ENCODE data around the gene SLC37A1.
A peak's percentile ranks its signal among the peaks of the same experiment; 100 is the strongest.

Gene SLC37A1

DNA sequence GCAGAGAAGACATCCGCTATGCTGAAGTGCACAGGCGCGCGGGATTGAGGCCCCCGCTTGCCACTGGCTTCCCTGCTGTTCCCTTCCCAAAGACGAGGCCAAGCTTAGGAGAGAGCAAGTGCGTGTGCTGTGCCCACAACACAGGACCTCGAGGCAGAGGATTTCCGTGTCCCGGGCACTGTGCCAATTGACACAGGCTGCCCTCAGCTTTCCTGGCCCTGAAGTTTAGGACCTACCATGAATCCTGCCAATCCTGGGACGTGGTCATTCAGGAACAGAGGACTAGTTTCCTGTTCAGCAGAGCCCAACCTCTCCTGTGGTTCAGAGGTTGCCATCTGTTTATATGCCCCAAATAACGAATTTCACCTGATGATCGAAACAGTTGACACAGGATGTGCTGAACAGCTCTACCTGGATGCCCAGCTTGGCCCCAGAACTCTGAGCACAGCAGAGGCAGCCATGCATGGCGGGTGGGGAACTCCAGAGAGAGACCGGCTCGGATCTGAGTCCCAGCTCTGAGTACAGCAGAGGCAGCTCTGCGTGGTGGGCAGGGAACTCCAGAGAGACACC, 22.0 kb downstream of the SLC37A1 start:
- peak overlapping the region; percentile 30; the same call in 1 of the 2 replicates for H3K4me3 ChIP-seq (replicated peaks; ENCODE audit: low read depth, low read length)

DNA sequence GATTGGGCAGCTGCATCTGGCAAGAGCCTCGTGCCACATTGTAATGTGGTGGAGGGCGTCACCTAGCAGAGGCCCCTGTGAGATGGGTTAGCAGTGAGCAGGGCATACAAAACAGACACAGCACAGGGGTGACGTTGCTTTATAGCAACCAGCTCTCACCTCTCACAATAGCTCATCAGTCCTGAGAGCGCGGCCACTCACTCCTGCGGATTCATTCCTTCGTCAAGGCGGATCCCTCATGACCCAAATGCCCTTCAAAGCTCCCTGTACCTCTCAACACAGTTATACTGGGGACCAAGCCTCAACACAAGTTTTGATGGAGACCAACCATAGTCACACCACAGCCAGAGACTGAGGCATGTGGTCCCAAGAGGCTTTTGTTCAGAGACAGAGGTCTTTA, 22.9 kb downstream of the SLC37A1 start:
- Histone ChIP-seq H3K4me3 (replicated peaks; ENCODE audit: low read depth, low read length) (no peak overlapping the region), H3K36me3 (ENCODE audit: control insufficient read depth, insufficient read depth, low read length) (0 out of 2 replicates have a peak, but pooled peaks cover 2% of the 10 kb centered on the region), H3K27me3 (replicated peaks; ENCODE audit: control insufficient read depth, insufficient read depth, low read length) (no peaks in the 10 kb centered on the region)
- DNase-seq (ENCODE audit: extremely low read depth, insufficient read length), result no peak
- TF ChIP-seq CTCF (IDR thresholded peaks at IDR 0.05; ENCODE audit: insufficient read depth, low read length, poor library complexity, severe bottlenecking), result no peak

More for the DNA sequence above, 22.0 kb downstream of the SLC37A1 start:
- Histone ChIP-seq H3K36me3 (ENCODE audit: control insufficient read depth, insufficient read depth, low read length) (peaks cover 5% of the 10 kb centered on the region; the same call in 1 of the 2 replicates), H3K27me3 (replicated peaks; ENCODE audit: control insufficient read depth, insufficient read depth, low read length) (no peaks in the 10 kb centered on the region)
- peak; percentile 69 for DNase-seq (ENCODE audit: extremely low read depth, insufficient read length)
- TF ChIP-seq CTCF (IDR thresholded peaks at IDR 0.05; ENCODE audit: insufficient read depth, low read length, poor library complexity, severe bottlenecking), result no peak

DNA sequence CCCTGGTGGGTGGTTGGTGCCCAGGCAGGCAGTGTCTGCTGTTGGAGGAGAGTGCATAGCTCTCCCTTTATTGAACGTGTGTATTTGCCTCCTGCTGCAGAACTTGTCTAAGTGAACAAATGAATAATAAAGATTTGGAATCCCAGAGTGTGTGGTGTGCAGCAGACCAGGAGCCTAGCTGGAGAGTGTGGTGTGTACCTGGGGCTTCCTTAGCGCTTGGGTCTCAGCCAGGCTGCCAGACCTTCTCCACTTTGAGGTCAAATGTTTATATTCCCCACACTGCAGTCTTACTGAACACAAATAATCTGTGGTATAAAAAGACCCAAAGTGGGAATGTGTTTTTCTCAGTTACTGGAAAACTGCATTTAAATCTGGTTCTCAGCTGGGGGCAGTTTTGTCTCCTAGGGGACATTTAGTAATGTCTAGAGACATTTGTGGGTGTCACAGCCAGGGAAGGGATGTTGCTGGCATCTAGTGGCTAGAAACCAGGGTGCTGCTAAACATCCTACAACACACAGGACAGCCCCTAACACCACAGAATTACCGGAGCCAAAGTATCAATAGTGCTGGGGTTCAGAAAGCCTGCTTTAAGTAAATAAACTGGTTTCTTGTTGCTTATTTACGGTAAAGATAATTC, 23.6 kb downstream of the SLC37A1 start:
- DNase-seq (ENCODE audit: extremely low read depth, insufficient read length), result no peak
- no peaks in the 10 kb centered on the region for H3K27me3 ChIP-seq (replicated peaks; ENCODE audit: control insufficient read depth, insufficient read depth, low read length)
- TF ChIP-seq CTCF (IDR thresholded peaks at IDR 0.05; ENCODE audit: insufficient read depth, low read length, poor library complexity, severe bottlenecking), result peak; percentile 65
- H3K4me3 ChIP-seq (replicated peaks; ENCODE audit: low read depth, low read length), result no peak overlapping the region
- H3K36me3 ChIP-seq (ENCODE audit: control insufficient read depth, insufficient read depth, low read length), result peaks cover 2% of the 10 kb centered on the region; the same call in 1 of the 2 replicates

DNA sequence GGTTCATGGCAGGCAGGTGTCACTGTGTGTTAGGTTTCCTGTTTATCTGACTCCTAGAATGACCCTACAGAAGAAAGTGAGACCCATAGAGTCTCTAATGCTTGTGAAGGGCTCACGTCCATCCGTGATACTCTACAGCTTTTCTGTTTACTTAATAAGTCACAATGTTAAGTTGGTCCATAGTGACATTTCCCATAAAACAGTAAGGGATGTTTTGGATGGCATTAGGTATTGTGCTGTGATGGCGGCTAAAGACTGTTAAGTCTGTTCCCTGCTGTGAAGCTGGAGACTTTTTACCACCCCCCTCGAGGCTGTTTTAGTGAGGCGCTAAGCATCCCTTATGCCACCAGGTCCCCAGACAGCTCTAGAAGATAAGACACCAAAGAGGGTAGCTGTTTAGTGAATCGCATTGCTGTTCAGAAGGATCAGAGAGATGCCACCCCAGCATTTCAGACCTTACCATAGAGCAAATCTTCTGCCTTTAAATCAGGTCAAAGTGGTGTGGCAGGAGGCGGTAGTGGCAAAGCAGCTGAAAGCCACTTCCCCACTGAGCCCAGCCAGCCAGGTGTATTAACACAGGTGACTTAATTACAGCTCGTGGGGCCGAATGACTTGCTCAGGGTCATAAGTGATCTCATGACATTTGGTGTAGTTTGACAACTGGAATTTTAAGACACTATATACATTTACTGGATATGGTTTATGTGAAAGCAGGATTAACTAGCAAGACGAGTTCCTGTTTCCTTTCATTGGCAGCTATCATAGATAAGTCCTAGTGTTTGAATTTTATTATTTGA, 25.0 kb downstream of the SLC37A1 start:
- no peaks in the 10 kb centered on the region for H3K27me3 ChIP-seq (replicated peaks; ENCODE audit: control insufficient read depth, insufficient read depth, low read length)
- H3K4me3 ChIP-seq (replicated peaks; ENCODE audit: low read depth, low read length), result no peak overlapping the region
- peaks cover 9% of the 10 kb centered on the region for H3K36me3 ChIP-seq (ENCODE audit: control insufficient read depth, insufficient read depth, low read length)
- no peak for TF ChIP-seq CTCF (IDR thresholded peaks at IDR 0.05; ENCODE audit: insufficient read depth, low read length, poor library complexity, severe bottlenecking)
- DNase-seq (ENCODE audit: extremely low read depth, insufficient read length), result no peak

DNA sequence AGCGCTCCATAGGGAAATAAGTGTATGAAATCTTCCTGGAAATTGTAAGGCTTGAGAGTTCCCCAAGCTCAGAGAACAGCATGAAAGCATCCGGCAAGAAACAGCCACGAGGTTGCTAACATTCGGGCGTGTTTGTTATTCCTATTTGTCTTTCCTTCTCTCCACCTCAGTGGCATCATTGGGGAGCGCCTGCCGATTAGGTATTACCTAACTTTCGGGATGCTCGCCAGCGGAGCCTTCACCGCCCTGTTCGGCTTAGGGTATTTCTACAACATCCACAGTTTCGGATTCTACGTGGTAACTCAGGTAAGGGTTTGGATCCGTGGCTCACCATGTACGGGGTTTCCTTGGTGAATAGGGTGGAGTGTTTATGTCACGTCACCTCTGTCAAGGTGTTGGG, 25.7 kb downstream of the SLC37A1 start:
- Histone ChIP-seq H3K4me3 (replicated peaks; ENCODE audit: low read depth, low read length) (no peak overlapping the region), H3K27me3 (replicated peaks; ENCODE audit: control insufficient read depth, insufficient read depth, low read length) (no peaks in the 10 kb centered on the region), H3K36me3 (ENCODE audit: control insufficient read depth, insufficient read depth, low read length) (peaks cover 11% of the 10 kb centered on the region)
- DNase-seq (ENCODE audit: extremely low read depth, insufficient read length), result no peak
- TF ChIP-seq CTCF (IDR thresholded peaks at IDR 0.05; ENCODE audit: insufficient read depth, low read length, poor library complexity, severe bottlenecking), result no peak

Data from GM06990 (cell line).